HCT116 (cell line): ENCODE results near the gene CADPS. TPM values are rescaled to one million over a fixed set of nuclear protein-coding genes. Genes with fewer than 3 reads are reported as not detected.

ENCODE experiments used
- ATAC-seq: fragments of 200-7000 bp; cut with Tn5 transposase; 2 replicates; pipeline ENCODE4 v1.9.1; 2020; ENCODE audit warnings: mild to moderate bottlenecking, moderate library complexity
- BruUV-seq: library from RNA; stranded (reverse); fragments of 400-500 nt; replicated peaks from 2 replicates; lab custom pipeline; 2021; lab: Mats Ljungman, UMichigan
- CTCF ChIA-PET: fragments of 300-600 bp; sonication (Branson Sonifier 250); formaldehyde crosslinking; loops from one replicate; lab custom pipeline; 2021; ENCODE audit warnings: antibody characterized with exemption; lab: Charles Lee
- POLR2A ChIA-PET: fragments of 300-600, 350-600 bp; sonication (Branson Sonifier 250); formaldehyde crosslinking; loops from one replicate; lab custom pipeline; 2021; ENCODE audit warnings: antibody characterized with exemption; lab: Charles Lee
- RAD21 ChIA-PET, 2 experiments: fragments of 300-600 bp; sonication (Branson Sonifier 250); formaldehyde crosslinking; loops; one replicate each; lab custom pipeline; 2023; ENCODE audit warnings: low total read pairs in 2 of 2; ENCODE audit not compliant: uncharacterized antibody in 2 of 2, unreplicated experiment in 2 of 2, low non-redundant PET in 1 of 2; lab: Charles Lee
- DNase-seq: peaks from one replicate; pipeline ENCODE4 v3.0.0-alpha.2; 2010; ENCODE audit warnings: low read depth, low spot score
- H2AFZ ChIP-seq: fragments of 200-600 bp; shearing (Covaris generic), sonication (generic); 2 replicates; pipeline ENCODE4 v1.6.1; 2017; ENCODE audit warnings: low read depth, mixed run types, mixed read lengths, antibody characterized with exemption, low read length; ENCODE audit not compliant: poor library complexity, severe bottlenecking
- H3K27ac ChIP-seq: 2 replicates; pipeline ENCODE4 v1.5.1; 2012; ENCODE audit warnings: low read depth, low read length
- H3K27me3 ChIP-seq: fragments of 200-600 bp; sonication (generic); 2 replicates; pipeline ENCODE4 v1.6.1; 2016; ENCODE audit warnings: mixed run types, low read length, mixed read lengths; ENCODE audit not compliant: insufficient read depth
- H3K36me3 ChIP-seq, 2 experiments: fragments of 200-500 bp in 1 of 2; fragments of 200-600 bp in 1 of 2; sonication (Bioruptor generic) in 1 of 2; sonication (generic) in 1 of 2; 2 replicates each; pipeline versions ENCODE4 v1.5.1 to v1.6.1; 2014 to 2016; ENCODE audit warnings: low read length in 2 of 2, inconsistent platforms in 1 of 2, mixed read lengths in 1 of 2, mixed run types in 1 of 2; ENCODE audit not compliant: insufficient read depth in 2 of 2, control insufficient read depth in 1 of 2
- H3K4me1 ChIP-seq, 2 experiments: fragments of 200-600 bp in 1 of 2; sonication (generic) in 1 of 2; 2 replicates each; pipeline versions ENCODE4 v1.5.1 to v1.6.1; 2012 to 2017; ENCODE audit warnings: low read length in 2 of 2, inconsistent platforms in 1 of 2, mild to moderate bottlenecking in 1 of 2, mixed read lengths in 1 of 2, mixed run types in 1 of 2, moderate library complexity in 1 of 2; ENCODE audit not compliant: insufficient read depth in 2 of 2, control insufficient read depth in 1 of 2
- H3K4me2 ChIP-seq: fragments of 200-600 bp; sonication (generic); 2 replicates; pipeline ENCODE4 v1.6.1; 2017; ENCODE audit warnings: mixed run types, low read length, mixed read lengths
- H3K4me3 ChIP-seq, 2 experiments: fragments of 200-600 bp in 1 of 2; sonication (generic) in 1 of 2; replicated peaks in 1 of 2; 2 replicates each; pipeline ENCODE4 v1.5.1; 2011 to 2016; ENCODE audit warnings: low read length in 2 of 2, control low read depth in 1 of 2, low read depth in 1 of 2, mild to moderate bottlenecking in 1 of 2, mixed read lengths in 1 of 2, mixed run types in 1 of 2
- H3K79me2 ChIP-seq: fragments of 200-600 bp; sonication (generic); 2 replicates; pipeline ENCODE4 v1.6.1; 2017; ENCODE audit warnings: mild to moderate bottlenecking, mixed run types, low read length, moderate library complexity, mixed read lengths; ENCODE audit not compliant: insufficient read depth
- H3K9ac ChIP-seq: fragments of 200-600 bp; sonication (generic); 2 replicates; pipeline ENCODE4 v1.6.1; 2016; ENCODE audit warnings: low read length, mixed read lengths
- H3K9me2 ChIP-seq: fragments of 200-600 bp; sonication (generic), shearing (Covaris generic); 2 replicates; pipeline ENCODE4 v1.6.1; 2017; ENCODE audit warnings: mixed run types, mild to moderate bottlenecking, moderate library complexity; ENCODE audit not compliant: insufficient read depth
- H3K9me3 ChIP-seq, 2 experiments: fragments of 200-500 bp in 1 of 2; fragments of 200-600 bp in 1 of 2; sonication (Bioruptor generic) in 1 of 2; sonication (generic) in 1 of 2; 2 replicates each; pipeline ENCODE4 v1.6.1; 2014 to 2017; ENCODE audit warnings: low read length in 2 of 2, mixed read lengths in 2 of 2, inconsistent platforms in 1 of 2, low read depth in 1 of 2, mild to moderate bottlenecking in 1 of 2, mixed run types in 1 of 2, moderate library complexity in 1 of 2; ENCODE audit not compliant: control insufficient read depth in 1 of 2, insufficient read depth in 1 of 2
- H4K20me1 ChIP-seq: fragments of 200-600 bp; sonication (generic), shearing (Covaris generic); 2 replicates; pipeline ENCODE4 v1.6.1; 2017; ENCODE audit warnings: mixed run types, mild to moderate bottlenecking, moderate library complexity; ENCODE audit not compliant: insufficient read depth
- ATF3 ChIP-seq: IDR thresholded peaks from 2 replicates; pipeline ENCODE4 v1.6.1; 2012
- ELF1 ChIP-seq: IDR thresholded peaks from 2 replicates; pipeline ENCODE4 v1.6.1; 2012; ENCODE audit warnings: low read depth, borderline replicate concordance
- POLR2AphosphoS5 ChIP-seq: IDR thresholded peaks from 2 replicates; pipeline ENCODE4 v1.6.1; 2011; ENCODE audit warnings: mild to moderate bottlenecking, low read depth, low read length, moderate library complexity
- RAD21 ChIP-seq: IDR thresholded peaks from 2 replicates; pipeline ENCODE4 v1.6.1; 2012; ENCODE audit warnings: low read depth, mild to moderate bottlenecking
- SRF ChIP-seq: IDR thresholded peaks from 2 replicates; pipeline ENCODE4 v1.6.1; 2012; ENCODE audit warnings: low read depth
- intact Hi-C: fragments of 100-400 bp; cut with micrococcal nuclease; formaldehyde crosslinking; loops from 2 replicates; pipeline ENCODE4 v1.10.0; 2022
- total RNA-seq: library from RNA; stranded (reverse); gene quantifications from one replicate; pipeline ENCODE4 v1.2.1, GENCODE V29; 2021; ENCODE audit not compliant: unreplicated experiment
- TF ChIP-seq, protein P1 (sequence below): IDR thresholded peaks from 2 replicates; pipeline ENCODE4 v1.6.1; 2011; ENCODE audit warnings: mild to moderate bottlenecking, low read length, moderate library complexity; ENCODE audit not compliant: insufficient replicate concordance; ENCODE audit errors: extremely low read depth

CADPS gene
- total RNA-seq, 1 experiment from 2014 or later: not detected

- TF ChIP-seq SRF: no peak
These were observed 166.4 kb downstream of the CADPS start (continued) for GRCh38 chr3:62708638-62709373.

DNA sequence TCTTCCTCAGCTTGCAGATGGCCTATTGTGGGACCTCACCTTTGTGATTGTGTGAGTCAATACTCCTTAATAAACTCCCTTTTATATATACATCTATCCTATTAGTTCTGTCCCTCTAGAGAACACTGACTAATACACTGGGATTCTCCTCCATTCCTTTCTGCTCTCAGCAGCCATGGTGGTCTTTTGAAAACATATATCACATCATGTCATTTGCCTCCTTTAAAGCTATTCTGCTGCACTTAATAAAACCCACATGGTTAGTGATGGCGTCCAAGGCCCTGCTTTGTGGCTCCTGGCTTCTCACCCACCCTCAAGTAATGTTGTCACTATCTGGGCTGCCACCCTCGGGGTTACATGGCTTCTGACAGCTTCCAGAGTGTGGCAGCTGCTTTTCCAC, 169.5 kb downstream of the CADPS start:
- H3K27ac ChIP-seq: no peak overlapping the region
- no peak for TF ChIP-seq RAD21
- no peak for TF ChIP-seq ATF3
- no peak for TF ChIP-seq POLR2AphosphoS5
- TF ChIP-seq, protein P1, sequence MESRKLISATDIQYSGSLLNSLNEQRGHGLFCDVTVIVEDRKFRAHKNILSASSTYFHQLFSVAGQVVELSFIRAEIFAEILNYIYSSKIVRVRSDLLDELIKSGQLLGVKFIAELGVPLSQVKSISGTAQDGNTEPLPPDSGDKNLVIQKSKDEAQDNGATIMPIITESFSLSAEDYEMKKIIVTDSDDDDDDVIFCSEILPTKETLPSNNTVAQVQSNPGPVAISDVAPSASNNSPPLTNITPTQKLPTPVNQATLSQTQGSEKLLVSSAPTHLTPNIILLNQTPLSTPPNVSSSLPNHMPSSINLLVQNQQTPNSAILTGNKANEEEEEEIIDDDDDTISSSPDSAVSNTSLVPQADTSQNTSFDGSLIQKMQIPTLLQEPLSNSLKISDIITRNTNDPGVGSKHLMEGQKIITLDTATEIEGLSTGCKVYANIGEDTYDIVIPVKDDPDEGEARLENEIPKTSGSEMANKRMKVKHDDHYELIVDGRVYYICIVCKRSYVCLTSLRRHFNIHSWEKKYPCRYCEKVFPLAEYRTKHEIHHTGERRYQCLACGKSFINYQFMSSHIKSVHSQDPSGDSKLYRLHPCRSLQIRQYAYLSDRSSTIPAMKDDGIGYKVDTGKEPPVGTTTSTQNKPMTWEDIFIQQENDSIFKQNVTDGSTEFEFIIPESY: no peak
- TF ChIP-seq ELF1: no peak
- H3K4me3 ChIP-seq: no peak overlapping the region
- no peak overlapping the region for H3K9ac ChIP-seq
- BruUV-seq: no TSS peak
- no peaks in the 10 kb centered on the region for H3K4me1 ChIP-seq
- no peak overlapping the region for H3K4me2 ChIP-seq
- H3K9me2 ChIP-seq: no peaks in the 10 kb centered on the region
- intact Hi-C loops: no loop called here
- ChIA-PET RAD21 (no interaction called here), CTCF (no interaction called here), POLR2A (no interaction called here)
- peaks cover 16% of the 10 kb centered on the region for H3K27me3 ChIP-seq
- no peaks in the 10 kb centered on the region for H3K79me2 ChIP-seq
- H4K20me1 ChIP-seq: no peaks in the 10 kb centered on the region
- ATAC-seq (no peak), DNase-seq (no peak)
- no peak overlapping the region for H2AFZ ChIP-seq
- no peaks in the 10 kb centered on the region for H3K36me3 ChIP-seq
- H3K9me3 ChIP-seq: no peaks in the 10 kb centered on the region
